Measurements from ENCODE around the gene UBFD1.
"Not testable (repeated sequence)": the region's sequence is repeated elsewhere in the genome, so short reads cannot be mapped to it uniquely, and the experiment has no call there.

The UBFD1 gene

DNA sequence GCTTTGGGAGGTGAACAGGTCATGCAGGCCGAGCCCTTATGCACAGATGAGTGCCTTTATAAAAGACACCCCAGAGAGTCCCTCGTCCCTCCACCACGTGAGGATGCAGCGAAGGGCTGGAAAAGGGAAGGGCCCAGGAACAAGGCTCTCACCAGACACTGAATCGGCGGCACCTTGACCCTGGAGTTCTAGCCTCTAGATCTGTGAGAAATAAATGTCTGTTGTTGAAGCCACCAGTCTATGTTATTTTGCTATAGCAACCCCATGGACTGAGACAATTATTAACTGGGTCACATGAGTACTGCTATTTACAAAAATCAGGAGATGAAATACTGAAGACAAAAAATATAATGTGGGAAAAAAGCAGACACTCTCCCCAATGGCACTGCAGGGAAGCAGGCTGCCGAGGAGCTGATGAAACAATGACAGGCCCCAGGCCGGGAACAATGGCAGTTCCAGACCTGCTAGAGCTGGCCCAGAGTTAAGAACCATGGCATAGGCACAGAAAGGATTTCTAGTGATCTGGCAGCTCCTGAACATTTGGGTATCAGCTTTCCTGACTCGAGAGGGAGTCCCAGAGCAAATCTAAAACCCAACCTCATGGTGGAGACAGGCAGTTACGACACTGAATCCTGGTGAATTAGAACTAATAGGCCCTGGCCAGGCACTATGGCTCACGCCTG, 29.4 kb upstream of the UBFD1 start:
- DNase-seq, result no peak

DNA sequence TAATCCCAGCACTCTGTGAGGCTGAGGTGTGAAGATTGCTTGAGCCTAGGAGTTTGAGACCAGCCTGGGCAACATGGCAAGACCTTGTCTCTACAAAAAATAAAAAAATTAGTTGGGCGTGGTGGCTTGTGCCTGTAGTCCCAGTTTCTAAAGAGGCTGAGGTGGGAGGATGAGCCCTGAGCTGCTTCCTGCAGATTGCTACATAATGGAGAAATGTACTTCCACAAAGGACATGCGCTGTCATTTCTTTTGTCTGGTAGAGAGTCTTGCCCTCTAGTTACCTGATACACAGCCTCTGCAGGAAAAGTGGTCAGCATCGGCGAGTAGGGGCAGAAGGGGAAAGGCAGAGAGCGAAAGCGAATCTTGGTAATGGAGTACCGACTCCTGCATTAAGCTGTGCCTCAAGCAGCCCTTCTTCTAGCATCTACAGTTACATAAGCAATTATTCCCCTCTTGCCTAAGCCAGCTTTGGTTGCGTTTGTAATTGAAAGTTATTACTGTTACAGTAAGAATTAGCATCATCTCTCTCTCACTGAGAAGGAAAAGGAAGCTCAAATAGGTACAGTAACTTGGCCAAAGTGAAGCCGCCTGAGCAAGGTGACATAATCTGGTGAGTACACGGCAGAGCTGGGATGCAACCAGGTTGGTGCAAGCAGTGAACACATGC, 28.8 kb upstream of the UBFD1 start:
- DNase-seq, result peak; percentile 69 to 88

DNA sequence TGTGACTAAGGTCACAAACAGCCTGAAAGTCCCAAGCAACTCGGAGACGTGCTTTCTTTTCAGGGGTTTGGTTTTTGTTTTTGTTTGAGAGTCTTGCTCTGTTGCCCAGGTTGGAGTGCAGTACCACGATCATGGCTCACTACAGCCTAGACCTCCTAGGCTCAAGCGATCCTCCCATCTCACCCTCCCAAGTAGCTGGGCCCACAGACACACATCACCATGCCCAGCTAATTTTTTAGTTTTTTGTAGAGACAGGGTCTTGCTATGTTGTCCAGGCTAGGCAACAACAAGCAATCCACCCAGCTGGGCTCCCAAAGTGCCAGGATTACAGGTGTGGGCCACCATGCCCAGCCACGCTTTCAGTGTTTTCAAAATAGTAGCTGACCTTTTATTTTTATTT, 27.5 kb upstream of the UBFD1 start:
- DNase-seq, result no peak

DNA sequence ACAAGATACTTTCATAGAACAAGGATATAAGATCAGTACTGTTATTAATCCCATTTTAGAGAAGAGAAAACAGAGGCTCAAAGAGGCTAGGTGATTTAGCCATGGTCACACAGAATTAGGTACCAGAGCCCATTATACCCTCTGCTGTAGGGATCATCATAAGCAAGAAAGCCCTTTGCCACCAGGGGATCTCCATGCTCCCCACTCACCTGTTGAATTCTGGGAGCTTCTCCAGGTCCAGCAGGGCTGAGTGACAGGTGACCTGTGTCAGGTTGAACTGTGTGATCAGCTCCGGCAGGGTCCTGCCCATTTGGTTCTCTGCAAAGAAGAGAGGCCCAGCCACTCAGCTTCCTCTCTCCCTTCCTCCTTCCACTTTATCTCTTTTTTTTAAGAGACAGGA, 25.1 kb upstream of the UBFD1 start:
- DNase-seq, result no peak

DNA sequence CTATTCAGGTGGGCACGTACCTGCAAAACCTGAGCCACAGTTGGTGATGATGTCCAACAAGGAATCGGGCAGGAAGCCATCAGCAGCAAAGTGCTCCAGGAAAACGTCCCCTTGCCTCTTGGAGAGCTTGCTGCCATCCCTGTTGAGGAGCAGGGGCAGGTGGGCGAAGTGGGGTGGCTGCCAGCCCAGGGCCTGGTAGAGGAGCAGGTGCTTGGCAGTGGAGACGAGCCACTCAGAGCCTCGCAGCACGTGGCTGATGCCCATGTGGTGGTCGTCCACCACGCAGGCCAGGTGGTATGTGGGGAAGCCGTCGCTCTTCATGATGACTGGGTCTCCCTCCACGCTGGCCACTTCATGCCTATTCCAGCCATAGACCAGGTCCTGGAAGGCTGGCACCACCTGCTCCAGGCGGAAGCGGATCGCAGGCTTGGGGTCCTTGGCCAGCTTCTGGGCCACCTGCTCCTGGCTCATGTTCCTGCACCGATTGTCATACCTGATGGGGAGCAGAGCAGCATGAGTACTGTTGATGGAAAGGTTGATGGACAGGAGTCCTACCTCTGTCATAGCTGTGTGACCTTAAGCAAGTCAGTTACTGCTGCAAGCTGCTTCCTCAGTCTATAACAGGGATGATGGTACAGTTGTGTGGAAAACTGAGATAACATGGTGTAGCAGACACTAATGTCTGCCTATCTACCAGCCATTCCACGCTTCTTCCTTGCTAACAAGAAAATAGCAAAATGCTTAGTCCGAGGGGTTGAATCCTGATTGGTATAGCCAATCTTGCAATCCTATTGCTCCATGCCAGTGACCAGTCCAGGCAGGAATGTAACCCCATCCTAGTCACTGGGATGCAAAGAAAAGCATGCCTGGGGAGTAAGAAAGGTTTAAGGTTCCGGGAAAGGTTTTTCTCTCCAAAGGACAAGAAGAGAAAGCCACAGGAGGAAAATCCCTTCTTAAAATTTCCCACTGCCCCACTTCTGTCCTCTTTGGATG, 22.4 kb upstream of the UBFD1 start:
- DNase-seq, result no peak

DNA sequence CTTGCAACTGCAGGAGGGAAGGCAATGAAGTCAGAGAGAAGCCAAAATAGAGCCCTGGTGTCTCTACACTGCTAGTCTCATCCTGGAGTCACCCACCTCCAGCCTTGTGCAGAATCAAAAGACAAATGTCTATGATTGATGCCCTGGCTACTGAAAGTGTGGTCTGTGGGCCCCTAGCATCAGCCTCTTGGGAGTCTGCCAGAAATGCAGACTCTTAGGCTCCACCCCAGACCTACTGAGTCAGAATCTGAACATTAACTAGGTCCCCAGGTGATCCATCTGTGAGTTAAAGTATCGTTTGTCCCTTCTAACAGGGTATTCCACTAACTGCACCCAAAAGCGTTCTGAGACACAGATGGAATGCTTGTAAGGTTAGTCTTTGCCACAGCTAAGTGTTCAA, 21.6 kb upstream of the UBFD1 start:
- DNase-seq, result no peak

DNA sequence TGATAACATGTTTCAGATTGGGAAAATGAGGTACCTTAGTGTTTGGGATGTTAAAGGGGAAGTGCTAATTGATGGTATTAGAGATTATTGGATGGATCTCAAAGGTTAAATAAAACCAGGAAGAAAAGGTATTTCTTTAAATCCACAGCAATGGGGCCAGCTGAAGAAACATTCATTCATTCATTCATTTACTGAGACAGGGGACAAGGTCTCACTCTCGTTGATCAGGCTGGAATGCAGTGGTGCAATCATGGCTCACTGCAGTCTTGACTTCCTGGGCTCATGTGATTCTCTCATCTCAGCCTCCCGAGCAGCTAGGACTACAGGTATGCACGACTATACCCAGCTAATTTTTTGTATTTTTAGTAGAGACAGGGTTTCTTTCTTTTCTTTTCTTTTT, 20.1 kb upstream of the UBFD1 start:
- no peak for DNase-seq

DNA sequence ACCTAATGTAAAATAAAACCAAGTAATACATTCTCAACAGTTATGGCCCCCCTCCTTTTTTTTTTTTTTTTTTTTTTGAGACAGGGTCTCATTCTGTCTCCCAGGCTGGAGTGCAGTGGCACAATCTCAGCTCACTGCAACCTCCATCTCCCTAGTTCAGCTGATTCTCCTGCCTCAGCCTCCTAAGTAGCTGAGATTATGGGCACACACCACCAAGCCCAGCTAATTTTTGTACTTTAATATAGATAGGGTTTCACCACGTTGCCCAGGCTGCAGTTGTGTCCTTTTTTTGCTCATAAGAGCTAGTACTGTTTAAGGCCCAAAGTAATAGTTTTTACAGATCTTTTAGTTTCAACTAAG, 18.6 kb upstream of the UBFD1 start:
- DNase-seq, result no peak

DNA sequence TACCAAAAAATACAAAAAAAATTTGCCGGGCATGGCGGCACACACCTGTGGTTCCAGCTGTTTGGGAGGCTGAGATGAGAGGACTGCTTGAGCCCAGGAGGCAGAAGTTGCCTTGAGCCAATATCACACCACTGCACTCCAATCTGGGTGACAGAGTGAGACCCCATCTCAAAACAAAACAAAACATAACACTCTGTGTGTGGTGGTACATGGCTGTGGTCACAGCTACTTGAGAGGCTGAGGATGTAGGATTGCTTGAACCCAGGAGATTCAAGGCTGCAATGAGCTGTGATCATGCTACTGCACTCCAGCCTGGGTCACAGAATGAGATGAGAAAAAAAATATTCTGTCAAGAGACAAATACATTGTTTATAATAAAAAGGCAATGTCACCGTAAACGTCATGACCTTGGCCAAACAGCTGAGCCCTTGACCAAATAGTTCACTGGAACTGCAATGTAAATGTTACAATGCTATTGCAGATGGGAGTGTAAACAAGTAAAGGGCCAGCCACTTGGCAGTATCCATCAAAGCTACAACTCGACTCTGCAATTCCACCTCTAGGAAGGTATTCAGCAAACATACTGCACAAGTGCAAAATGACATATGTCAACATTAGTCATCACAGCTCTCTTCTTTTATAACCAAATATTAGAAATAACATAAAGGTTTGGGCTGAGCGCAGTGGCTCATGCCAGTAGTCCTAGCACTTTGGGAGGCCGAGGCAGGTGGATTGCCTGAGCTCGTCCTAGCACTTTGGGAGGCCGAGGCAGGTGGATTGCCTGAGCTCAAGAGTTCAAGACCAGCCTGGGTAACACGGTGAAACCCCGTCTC, 17.3 kb upstream of the UBFD1 start:
- no peak for DNase-seq

DNA sequence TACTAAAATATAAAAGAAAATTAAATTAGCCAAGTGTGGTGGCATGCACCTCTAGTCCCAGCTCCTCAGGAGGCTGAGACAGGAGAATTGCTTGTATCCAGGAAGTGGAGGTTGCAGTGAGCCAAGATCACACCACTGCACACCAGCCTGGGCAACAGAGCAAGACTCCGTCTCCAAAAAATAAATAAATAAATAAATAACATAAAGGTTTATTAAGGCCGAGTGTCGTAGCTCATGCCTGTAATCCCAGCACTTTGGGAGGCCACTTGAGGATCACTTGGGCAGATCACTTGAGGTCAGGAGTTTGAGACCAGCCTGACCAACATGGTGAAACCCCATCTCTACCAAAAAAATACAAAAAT, 16.7 kb upstream of the UBFD1 start:
- not testable (repeated sequence) for DNase-seq

DNA sequence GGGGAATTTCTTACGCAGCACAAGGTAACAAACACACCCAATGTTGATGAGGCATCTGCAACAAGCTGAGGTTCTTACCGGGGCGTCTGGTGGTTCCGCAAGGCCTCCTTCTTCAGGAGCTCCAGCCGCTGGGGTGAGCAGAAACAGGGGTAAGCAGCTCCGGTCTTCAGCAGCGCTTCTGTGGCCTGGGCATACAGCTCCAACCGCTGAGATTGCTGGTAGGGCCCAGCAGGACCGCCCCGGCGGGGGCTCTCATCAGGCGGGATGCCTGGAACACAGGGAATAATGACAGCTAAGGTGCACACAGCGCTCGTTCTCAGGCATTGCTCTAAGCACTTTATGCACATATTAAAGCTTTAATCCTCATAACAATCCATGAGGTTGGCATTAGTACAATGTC, 13.1 kb upstream of the UBFD1 start:
- no peak for DNase-seq

DNA sequence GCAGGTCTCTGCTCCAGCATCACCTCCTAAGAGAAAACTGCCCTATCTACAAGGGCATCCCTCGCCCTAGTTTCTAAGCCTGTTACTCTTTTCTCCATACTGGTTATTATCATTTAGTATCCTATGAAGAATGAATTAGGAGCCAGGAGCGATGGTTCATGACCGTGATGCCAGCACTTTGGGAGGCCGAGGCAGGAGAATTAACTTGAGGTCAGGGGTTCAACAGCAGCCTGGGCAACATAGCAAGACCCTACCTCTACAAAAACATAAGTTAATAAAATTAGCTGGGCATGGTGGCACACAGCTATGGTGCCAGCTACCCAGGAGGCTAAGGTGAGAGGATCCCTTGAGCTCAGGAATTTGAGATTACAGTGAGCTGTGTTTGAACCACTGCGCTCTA, 7.6 kb upstream of the UBFD1 start:
- DNase-seq, result no peak

DNA sequence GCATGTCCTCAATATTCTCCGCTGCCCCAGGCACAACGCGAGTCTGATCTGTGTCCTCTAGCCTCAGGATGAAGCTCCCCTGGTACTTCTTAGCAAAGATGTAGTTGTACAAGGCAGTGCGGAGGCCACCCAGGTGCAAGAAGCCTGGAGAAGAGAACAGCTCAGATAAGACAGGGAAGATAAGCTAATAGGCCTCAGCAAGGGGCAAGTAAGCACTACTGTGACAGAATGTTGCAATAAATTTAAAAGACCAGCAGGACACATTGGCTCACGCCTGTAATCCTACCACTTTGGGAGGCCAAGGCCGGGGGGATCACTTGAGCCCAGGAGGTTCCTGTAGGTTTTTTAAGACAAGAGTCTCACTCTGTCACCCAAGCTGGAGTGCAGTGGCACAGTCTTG, 5.4 kb upstream of the UBFD1 start:
- no peak for DNase-seq

DNA sequence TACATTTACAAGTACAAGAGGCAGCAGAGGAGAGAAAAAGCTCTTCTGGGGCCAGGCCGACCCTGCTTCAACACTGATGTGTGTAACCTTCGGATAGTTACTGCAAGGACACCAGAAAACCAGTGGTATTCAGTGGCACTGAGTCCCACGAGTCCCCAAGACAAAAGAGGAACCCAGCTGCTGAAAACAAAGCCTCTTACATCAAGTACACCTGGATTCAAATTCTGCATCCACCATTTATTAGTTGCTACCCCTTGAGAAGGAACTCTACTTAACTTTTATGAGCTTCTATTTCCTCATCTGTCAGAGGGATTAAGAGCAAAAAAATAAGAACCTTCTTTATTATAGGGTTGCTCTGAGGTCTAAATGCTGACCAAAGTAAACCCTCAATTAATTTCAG, 3.0 kb upstream of the UBFD1 start:
- DNase-seq, result no peak

DNA sequence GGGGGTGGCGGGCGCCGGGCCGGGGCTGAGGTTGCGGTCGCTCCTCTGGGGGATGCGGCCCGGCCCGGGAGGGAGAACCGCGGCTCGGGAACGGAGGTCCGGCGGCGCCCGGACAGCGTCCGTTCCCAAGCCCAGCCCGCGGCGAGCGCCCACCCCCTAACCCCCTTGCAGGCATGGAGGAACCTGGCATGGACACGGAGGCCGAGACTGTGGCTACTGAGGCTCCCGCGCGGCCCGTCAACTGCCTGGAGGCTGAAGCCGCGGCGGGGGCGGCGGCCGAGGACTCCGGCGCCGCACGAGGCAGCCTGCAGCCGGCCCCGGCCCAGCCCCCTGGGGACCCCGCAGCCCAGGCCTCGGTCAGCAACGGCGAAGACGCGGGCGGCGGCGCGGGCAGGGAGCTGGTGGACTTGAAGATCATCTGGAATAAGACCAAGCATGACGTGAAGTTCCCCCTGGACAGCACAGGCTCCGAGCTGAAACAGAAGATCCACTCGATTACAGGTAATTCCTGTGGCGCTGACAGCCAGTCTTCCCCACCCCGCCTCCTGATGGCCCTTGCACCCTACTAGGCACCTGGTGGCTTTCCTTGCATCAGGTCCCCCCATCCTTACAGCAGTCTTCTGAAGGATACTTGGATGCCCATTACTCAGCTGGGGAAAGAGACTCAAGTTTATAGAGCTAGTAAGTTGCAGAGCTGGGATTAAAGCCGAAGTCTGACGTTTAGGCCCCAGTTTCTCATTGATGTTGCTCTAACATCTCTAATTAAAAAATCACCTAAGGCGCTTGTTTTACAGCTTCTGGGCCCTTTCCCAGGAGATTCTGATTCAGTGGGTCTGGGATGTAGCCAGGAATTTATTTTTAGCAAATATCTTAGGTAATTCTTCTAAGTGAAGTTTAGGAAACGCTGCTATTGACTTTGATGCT, 514 bp downstream of the UBFD1 start:
- DNase-seq, result peak in 1 of 2 donors; percentile 13

DNA sequence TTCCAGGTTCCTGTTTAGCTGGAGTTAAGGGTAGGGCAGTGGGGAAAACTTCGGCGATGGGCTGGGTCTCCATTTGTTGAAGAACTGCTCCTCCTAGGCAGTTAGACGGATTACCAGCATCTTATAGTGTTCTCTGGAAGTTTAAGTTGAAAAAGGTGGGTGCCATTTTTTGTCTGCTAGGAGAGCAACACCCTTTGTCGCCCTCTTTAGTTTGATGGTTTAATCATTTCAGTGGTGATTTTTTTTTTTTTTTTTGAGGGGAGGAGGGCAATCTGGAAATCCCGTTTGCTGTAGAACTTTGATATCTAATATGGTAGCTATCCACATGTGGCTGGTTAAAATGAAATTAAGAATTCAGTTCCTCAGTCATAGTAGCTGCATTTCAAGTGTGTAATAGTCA, 4.1 kb downstream of the UBFD1 start:
- no peak for DNase-seq

DNA sequence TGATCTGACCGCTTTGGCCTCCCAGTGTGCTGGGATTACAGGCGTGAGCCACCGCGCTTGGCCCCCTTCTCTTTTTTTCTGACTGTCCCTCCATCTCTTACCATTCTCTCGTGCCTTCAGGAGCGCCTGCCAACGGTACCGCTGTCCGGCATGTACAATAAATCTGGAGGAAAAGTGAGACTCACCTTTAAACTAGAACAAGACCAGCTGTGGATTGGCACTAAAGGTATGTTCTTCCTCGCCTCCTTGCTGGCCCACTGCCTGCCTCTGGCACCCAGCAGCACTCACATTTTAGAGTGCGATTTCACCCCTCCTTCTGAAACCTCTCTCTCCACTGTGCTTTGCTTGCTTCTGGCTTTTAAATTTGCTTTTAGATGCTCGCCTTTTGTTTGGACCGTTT, 5.0 kb downstream of the UBFD1 start:
- no peak for DNase-seq

DNA sequence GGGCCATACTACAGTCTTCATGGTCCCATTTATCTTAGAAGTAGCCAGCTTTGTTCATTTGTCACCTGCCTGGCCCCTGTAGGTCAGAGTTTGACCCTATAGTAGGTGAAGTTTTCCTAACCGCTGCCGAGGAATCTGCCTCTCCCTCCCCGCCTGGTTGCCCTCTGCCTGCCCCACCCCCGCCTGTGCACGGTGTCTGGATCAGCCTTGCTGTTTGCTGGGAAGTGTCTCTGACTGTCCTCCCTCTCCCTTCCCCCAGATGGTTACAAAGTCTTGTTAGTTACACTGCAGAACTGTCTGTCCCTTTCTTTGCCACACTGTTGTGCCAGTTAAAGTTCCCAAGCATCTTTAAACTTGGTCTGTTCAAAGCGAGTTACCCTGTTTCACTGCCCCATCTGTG, 5.7 kb downstream of the UBFD1 start:
- no peak for DNase-seq

DNA sequence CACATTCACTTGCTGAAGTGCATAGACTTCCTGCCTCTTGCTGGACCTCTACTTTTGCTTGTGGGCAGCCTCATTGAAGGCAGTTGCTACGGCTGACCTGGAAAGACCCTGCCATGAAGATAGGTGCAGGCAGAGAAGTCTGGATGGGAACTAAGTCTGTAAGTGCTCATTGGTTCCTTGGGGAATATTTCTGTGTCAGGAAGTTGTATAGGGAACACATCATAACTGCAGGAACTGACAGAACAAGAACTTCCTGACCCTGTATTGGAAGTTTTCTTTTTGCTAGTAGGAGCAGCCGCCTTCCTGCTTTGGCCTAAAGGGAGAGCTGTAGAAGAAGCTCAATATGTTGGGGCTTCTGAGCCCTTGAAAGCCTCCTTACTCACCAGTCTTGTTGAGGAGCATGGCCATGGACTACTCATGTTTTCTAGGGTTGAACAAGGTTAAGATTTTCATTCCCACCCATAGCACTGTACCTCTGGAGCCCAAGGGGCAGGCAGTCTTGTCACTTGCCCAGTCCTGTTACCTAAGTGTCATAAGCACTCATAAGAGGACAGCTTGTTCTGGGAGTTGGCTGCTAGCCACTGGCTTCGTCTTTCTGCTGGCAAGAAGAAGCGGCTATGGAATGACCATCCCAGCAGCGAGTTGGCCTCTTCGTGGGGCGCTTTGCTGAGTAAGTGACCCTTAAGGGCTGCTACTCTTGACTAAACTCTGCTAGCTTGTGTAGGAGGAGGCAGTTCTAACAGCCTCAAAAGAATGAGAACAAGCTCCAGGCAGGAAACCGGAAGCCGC, 7.2 kb downstream of the UBFD1 start:
- DNase-seq, result no peak

DNA sequence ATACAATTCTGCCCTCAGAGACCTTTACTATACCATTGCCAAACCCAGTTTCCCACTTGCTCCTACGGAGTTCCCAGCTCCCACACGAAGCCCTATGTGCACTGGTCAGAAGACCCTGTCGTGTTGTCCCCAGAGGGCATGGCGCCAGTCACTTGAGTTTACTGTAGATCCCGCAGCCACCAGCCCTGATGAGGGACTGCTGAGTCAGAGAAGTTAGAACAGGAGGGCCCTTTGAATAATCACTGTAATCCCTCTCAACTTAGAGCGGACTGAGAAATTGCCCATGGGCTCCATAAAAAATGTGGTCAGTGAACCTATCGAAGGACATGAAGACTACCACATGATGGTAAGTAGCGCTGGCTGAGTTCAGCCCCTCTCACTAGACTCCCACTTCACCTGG, 9.2 kb downstream of the UBFD1 start:
- DNase-seq, result no peak

DNA sequence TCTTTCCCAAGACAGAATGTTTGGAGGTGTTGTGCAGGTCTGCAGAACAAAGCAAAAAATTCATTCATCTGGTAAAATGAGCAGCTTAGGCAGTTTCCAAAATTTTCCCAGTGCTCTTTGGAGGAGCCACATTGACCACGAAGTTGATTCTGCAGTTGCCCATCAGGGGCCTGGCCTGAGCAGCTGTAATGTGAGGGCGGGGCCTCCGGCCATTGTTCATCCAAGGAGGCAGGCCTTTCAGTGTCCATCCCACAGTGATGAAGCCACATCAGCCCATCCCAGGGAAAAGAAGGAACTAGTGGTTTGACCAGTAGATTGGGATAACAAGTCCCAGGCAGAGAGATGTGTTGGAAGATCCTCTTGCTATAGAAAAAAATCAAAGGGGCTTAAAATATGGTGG, 10.1 kb downstream of the UBFD1 start:
- DNase-seq, result no peak

Data from inflammatory macrophage treated with lipopolysaccharide for 1 hour (primary cell).